Astrocyte of the spinal cord (primary cell): ENCODE measurements around the gene TTC24.

Experiments used
- DNase-seq: peaks from one replicate; pipeline ENCODE4 v3.0.0; 2011; ENCODE audit warnings: low read depth, low spot score
- H3K4me3 ChIP-seq: 2 replicates; pipeline ENCODE4 v1.5.1; 2011; ENCODE audit warnings: low read depth, mild to moderate bottlenecking, low read length, moderate library complexity
- CTCF ChIP-seq: IDR thresholded peaks from 2 replicates; pipeline ENCODE4 v1.5.1; 2012; ENCODE audit warnings: low read depth, mild to moderate bottlenecking, low read length, inconsistent platforms
- in situ Hi-C: cut with HindIII; loops from 2 replicates; pipeline ENCODE4 v1.10.0; 2017; ENCODE audit warnings: low sequenced_read_pairs

TTC24 gene

DNA sequence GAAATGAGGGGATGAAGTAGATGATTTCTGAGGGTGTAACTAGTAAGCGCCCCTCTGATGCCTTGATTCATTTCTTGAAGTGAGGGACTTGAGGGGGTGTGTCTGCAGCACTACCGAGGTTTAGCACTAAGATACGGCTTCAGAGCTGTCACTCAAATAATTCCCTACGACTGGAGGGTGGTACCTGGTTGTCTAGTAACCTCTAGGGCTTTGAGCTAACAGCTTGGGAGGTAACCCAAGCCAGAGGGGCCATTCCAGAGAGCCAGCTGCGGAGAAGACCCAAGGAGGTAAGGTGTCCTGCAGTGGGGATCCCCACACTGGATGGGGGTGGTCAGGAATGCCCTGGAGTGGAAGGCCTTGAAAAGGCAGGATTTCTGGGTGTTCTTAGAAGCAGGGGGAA lies at the start of gene TTC24:
Gene TTC24, plus strand, starts transcription at position 252 of the 400 bp plus-strand sequence. CDS start 1,642 bp downstream, outside the sequence.
- no peak for TF ChIP-seq CTCF
- in situ Hi-C loops: no loop called here
- H3K4me3 ChIP-seq: no peak within 1 kb of the TSS
- DNase-seq: no peak

- in situ Hi-C loops: no loop called here
- H3K4me3 ChIP-seq: no peak overlapping the region
Observed at GRCh38 chr1:156530006-156530405, 49.5 kb upstream of the TTC24 start.

GRCh38 chr1:156532374-156532773 lies 47.1 kb upstream of the TTC24 start:
- in situ Hi-C loops: no loop called here

More at GRCh38 chr1:156530006-156530405, 49.5 kb upstream of the TTC24 start:
- DNase-seq: no peak
- TF ChIP-seq CTCF: no peak

DNA sequence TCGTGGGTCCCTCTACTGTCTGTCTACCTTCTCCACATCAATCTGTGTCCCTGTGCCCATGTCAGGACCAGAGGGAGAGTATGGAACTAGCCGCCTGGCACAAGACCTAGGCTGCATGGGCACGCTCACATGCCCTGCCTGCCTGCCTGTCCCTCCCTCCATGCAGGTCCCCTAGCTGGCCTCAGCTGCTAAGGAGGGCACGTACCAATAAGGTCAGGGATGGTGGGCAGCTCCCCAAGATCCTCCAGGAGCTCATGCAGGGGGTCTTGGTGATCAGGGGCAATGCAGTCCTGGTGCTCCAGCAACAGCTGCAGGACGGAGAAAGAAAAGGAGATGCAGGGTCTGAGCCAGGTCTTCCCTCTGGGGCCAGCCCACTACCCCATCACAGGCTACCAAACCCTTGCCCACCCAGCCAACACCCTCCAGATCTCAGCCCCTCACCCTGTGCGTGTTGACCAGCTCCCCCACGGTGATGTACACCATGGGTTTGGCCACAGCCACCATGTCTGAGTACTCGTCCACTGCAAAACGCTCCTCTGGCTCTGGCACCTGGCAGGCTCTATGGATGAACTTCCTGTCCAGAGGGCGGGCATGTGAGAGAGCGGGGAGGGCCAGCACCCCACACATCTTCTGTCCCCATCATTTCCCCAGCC lies 45.8 kb upstream of the TTC24 start:
- no peak for TF ChIP-seq CTCF
- H3K4me3 ChIP-seq: no peak overlapping the region
- no peak for DNase-seq
- in situ Hi-C loops: no loop called here

More at GRCh38 chr1:156532374-156532773, 47.1 kb upstream of the TTC24 start:
- TF ChIP-seq CTCF: no peak
- H3K4me3 ChIP-seq: no peak overlapping the region
- DNase-seq: no peak

DNA sequence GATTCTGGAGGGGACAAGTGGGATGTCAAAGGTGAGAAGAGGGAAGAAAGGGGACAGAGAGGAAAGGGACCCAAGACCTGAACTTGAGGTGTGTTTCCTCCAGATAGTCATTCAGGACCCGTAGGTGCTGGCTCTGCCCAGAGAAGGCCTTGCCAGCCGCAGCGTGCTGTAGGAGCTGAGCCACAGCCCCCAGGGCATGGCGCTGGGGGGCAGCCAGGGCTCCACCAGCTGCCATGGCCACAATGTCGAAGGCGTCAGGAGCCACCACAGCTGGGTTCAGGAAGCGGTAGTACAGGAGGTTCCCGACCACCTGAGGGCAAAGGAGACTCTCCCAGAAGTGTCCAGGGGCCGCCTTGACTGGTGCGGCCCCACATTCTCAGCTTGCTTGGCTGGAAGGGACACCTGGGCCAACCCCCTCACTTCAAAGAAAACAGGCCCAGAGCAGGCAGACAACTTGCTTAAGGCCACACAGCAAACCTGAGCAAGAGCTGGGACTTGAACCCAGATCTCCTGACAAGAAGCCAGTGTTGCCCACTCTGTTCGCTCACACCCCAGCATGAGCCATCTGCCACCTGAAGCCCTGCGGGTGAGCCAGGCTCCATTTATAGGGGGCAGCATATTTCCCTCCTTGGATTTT lies 45.0 kb upstream of the TTC24 start:
- no peak for TF ChIP-seq CTCF
- DNase-seq: no peak

GRCh38 chr1:156537027-156537426 lies 42.5 kb upstream of the TTC24 start:
- in situ Hi-C loops: no loop called here
- no peak for TF ChIP-seq CTCF
- no peak for DNase-seq
- H3K4me3 ChIP-seq: no peak overlapping the region

More for the DNA sequence above, 45.0 kb upstream of the TTC24 start:
- in situ Hi-C loops: no loop called here
- H3K4me3 ChIP-seq: no peak overlapping the region
